HG02623 (cell line): Measurements from ENCODE around the gene PDCD10.

Experiments
- ATAC-seq: cut with Tn5 transposase; IDR thresholded peaks from one replicate; pipeline ENCODE4 v1.9.1; 2021; ENCODE audit warnings: moderate library complexity; ENCODE audit not compliant: unreplicated experiment

PDCD10 gene

DNA sequence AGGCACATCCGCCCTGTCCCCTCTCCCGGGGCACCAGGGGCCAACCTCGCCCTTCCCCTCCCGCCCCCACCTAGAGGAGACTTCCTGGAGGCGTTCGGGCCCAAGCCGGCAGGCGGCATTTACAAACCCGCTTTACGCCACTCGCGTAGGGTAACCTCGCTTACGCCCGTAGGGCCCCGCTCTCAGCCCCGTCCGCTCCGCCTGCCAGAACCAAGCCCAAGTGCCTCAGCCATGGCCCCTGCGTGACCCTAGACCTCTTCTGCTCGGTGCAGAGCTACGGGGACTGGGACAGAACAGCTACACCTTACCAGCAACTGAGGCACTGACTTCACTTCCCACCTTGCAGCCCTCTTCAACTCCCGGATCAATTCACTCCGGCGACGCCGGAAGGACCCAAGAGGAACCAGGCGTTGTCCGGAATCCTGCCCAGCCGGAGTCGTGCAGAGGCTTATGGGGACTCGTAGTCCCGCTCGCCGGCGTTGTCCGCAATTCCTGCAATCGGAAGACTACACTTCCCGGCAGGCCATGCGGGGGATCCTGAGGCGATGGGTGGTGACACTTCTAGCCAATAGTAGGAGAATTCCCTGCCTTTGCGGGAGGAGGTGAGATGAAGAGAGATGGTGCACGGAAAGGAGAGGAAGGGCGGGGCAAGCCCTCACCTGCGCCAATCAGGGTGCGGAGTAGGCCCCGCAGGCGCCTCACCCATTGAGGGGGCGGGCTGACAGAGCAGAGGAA is at the start of gene PDCD10:
PDCD10 (minus strand) TSS at position 395 of the 735 bp plus-strand sequence. CDS start 14,735 bp downstream, outside the sequence.
- peak; percentile 84 for ATAC-seq

DNA sequence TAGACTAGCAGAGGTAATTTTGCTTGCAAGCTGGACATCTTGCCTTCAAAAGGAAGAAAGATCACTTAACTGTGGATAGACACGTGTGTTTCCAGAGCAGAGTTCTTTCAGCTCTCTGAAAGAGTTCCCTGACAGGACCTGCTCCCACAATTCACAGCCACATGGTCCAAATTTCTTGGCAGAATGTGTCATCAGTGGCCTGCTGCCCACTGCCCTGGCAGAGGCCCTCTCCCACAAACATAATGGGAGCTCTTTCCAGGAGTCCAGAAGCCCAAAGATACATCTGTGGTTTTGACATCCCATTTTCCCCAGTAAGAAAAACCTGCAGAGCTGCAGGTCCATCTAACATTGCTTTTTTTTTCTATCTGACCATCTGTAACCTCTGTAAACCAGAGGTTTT is 49.1 kb upstream of the PDCD10 start:
- no peak for ATAC-seq

DNA sequence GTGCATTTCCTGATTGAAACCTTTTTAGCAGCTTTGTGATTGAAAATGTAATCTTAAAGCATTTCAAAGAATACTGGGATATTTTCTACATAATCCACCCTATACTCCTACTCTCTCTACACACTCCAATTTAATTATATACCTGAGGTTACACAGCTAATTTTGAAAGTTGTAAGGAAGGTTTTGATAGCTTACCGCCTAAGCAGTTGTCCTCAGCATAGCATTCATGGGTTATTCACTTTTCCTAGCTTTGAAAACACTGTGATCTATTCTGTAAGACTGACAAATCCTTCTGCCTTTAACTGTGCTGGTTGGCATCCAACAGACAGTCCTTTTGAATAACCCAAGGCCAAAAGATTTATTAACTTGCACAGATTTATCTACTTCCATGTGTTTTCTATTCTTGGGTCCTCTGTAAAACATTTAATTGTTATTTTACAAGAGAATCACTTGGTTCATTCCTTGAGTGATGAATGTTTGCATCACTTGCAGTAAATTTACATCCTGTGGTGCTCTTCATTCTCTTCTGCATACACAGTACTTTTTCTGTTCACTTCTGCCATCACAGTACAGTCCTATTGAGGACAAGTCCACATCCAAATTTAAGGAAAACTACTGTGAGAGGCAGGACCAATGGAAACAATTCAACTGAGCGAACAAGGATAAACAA is 45.7 kb upstream of the PDCD10 start:
- no peak for ATAC-seq

DNA sequence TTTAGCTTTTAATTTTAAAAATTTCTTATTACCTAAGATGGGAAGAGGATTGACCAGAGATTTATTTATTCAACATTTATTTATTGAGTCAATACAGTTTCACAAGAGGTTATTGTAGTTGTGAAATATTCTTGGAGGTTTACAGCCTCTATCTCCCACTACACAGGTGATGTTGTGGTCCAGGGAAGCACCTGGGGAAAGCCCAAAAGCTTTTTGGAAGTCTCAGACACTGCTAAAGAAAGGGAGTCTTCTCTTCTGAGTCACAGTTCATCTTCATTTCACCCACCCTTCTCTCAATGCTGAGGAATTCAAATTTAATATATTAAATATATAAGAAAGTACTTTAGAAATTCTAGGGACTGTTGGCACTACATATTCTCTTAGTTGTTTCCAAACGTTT is 42.7 kb upstream of the PDCD10 start:
- ATAC-seq, result peak; percentile 40

DNA sequence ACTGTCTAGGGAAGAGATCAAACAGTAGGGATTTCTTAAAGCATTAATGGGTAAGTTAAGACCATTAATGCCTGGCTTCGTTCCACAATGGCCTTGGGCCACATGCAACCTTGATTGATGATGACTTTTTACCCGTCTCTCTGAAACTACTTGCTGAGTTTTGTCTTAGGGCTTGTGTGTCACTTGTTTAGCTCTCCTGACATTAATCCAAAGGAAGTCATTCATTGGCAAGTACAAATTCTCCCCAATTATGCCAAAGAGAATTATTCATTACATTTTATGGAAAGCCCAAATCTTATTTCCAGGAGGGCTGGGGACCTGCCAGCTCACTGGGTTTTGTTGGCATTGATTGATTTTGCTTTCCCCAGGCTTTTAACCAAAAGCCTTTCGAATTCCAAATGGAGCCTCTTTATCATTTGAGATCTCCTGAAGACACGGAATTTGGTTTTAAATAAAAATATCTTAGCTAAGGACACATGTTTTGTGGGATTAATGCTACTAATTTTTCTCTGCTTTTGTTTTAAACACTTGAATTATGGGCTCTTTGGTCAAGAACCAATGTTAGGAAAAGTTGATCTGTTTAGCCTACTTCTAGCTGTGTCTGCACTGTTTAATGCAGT is 41.5 kb upstream of the PDCD10 start:
- no peak for ATAC-seq

DNA sequence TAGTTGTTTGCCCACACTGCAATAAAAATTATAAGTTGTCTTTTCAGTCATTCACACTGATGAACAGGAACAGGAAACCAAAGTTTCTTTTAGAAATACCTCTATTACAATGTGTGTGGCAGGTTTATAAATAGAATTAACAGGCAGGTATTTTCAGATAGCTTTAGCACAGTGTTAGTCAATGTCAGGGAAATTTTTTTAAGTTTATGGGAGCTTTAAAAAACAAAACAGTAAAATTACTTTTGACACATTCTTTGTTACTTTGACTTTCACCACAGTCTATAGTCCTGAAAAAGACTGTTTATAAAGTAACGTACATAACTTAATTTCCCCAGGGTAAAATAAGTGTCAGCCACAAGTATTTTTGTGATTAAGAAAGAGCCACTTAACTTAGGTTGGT is 38.9 kb upstream of the PDCD10 start:
- peak; percentile 88 for ATAC-seq

DNA sequence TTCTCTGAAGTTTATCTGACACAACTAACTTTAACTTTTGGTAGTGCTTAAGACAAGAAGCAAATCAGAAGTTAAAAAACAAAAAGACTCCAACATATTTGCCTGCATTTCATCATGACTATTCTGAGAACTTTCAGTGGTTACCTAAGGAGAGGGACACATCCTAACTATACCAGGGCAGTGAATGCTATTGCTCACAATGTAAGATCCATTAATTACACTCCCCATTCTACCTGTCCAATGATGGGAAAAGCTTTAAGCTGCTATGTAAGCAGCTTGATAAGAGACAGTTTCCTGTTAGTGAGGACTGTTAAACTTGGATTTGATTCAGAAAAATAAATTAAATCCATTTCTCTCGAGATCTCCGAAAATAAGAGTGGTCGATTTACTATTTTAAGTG is 38.3 kb upstream of the PDCD10 start:
- ATAC-seq, result peak; percentile 30

DNA sequence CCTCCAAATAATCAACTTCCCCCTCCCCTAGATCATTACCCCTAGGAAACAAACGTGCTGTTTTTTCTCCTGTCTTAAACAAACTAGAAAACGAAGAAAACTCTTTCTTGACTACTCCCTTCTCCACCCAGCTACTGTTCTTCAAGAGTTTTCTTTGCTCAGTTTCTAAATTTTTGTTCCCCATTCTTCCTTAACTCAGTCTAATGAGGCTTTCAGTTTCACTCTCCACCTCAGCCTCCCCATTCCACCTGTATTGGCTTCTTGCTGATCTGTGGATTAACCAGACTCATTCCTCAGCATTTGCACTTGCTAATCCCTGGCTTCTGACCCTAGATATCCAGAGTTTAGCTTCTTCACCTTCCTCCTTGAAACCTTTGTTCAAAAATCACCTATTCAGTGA is 27.6 kb upstream of the PDCD10 start:
- no peak for ATAC-seq

DNA sequence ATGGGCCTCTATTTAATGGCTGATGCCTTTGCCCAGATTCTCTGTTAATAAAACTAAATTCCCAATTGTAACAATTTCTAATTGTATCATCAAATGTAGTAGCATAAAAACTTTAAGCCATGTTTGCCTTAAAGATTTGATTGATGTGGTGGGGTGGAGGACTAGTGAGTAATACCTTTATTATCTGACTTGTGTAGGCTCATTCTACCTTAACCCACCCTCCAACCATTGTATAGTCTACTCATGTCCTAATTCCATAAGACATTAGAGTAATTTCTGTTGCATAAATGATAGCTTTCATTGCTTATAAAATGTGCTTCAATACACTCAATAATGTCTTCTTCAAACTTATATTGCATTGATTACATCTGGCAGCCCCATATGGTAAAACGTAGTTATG is 26.6 kb upstream of the PDCD10 start:
- ATAC-seq, result no peak

DNA sequence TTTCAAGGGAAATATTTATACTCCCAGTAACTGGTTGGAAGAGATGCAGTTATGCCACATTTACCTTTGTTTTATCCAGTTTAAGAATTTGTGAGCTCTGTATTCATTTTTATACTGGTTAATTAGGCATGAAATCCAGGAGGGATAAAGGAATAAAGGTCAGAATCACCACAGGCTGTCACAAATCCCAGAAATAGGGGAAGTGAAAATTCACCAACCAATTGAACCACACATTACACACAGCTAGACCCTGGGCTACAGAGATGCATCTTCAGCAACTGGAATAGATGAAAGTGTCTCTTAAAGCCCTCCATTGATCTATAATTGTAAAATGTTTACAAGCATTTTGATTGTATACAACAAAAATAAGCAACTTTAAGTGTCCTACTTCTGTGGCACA is 19.4 kb upstream of the PDCD10 start:
- ATAC-seq, result no peak

DNA sequence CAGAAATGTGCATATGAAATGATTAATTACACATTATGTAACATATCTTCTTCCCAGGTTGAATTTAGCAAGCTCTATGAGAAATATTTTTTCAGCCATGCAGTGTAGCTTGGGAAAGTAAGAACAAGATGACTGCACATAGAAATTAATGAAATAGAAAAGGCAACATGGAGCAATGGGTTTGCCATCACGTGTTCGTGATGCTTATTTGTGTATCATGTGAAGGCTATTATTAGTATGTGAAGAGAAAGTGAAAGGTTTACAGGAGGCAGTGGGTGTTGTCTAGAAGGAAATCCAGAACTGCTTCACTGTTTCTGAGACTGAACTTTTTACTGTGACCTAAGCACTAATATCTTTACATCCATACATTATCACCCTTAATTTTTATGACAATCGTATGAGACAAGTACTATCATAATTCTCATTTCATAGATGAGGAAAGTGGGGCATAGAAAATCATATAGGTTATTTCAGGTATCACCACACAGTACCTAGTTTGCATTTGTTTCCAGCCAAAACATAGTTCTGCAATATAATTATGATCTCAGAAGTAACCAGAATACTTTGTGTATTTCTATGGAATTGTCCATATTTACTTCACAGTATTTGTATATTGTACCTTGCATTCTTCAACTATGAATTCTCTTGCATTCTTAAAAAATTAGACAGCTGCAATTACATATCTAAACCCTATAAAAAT is 15.7 kb upstream of the PDCD10 start:
- ATAC-seq, result peak; percentile 99

DNA sequence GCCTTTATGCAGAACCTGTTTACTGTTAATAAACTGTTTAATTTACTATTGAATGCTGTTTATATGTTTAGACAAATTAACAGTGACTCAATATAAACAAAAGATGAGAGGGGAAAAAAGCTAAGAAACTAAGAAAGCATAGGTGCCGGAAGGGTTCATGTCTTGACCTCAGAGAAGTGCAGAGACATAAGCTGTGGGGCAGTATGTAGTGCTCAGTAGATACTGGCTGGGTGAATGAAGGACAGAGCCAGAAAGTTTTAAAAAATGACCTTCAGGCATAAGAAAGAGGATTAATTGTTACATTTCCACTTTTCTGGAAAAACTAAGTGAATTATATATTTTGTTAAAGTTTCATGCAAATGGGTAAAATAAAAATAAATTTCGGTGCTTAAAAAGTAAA is 15.0 kb upstream of the PDCD10 start:
- no peak for ATAC-seq

DNA sequence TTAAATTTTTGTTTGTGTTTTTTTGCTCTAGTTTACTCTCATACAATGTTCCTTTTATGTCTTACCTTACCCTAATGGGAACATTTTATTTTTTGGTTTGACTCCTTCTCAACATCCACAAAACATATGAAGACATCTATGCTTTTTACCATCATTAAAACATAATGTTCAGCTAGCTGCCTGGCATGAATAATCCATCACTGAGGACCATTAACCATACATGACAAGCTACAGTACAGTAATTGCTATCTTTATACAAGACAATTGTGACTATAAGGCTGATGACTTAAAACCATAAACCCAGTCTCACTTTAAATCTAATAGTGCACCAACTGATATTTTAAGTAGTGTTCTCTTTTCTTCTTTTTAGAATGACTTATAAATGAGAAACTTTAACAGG is 14.5 kb upstream of the PDCD10 start:
- no peak for ATAC-seq

DNA sequence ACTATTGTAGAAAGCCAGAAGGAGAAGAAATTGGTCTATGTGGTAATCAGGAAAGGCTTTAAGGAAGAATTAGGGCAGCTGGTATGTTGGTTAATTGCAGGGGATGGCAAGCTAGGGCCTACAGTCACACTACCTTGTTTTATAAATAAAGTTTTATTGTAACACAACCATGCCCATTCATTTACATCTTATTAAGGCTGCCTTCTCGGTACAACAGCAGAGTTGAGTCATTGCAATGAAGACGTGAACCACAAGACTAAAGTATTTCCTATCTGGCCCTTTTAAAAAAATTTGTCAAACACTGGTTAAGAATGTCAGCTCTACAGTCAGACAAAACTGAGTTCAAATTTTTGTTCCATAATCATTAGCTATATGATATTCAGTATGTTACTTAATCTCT is 9.1 kb upstream of the PDCD10 start:
- ATAC-seq, result no peak

DNA sequence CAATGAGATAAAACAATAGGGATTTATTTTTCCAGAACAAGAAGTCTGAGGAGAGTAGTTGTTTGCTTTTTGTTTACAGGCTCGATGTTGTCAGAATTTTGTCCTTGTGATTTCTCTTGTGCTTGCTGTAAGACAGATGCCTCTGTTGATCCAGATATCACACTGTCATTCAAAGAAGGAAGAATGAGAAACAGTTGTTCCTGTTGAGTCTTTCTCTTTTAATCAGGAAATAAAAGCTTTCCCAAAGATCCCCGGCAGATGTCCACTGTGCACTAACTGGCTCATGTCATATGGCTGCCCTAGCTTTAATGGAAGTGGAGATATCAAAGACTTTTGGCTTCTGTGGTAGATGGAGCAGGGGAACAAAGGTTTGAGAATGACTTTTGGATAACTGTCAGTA is 7.6 kb upstream of the PDCD10 start:
- ATAC-seq, result no peak

DNA sequence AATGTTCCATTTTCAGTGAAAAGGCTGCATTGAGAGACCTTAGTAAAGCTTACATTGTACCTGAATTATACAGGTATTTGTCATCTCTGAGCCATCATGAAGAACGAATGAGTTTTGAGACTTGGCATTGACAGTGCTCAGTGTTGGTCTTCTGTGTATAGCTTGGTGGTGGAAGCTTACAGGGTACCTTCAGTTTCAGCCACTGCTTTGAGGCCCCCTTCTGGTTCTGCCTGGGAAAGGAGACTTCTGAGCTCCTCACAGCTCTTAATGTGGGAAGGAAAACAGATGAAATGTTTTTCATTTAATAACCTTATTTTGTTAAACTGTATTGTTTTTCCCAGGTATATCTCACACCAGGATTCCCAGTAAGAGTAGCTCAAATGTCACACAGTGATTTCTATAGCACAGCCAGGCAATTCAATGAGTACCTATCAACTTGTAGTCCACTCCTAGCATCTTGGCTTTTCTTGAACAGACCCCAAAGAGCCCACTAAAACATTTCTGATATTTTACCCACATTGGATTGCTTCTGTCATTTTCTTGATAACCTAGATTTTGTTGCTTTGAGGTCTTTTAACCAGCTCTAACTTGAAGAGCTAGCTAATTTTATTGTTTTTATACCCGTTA is 6.4 kb upstream of the PDCD10 start:
- ATAC-seq, result peak; percentile 98

DNA sequence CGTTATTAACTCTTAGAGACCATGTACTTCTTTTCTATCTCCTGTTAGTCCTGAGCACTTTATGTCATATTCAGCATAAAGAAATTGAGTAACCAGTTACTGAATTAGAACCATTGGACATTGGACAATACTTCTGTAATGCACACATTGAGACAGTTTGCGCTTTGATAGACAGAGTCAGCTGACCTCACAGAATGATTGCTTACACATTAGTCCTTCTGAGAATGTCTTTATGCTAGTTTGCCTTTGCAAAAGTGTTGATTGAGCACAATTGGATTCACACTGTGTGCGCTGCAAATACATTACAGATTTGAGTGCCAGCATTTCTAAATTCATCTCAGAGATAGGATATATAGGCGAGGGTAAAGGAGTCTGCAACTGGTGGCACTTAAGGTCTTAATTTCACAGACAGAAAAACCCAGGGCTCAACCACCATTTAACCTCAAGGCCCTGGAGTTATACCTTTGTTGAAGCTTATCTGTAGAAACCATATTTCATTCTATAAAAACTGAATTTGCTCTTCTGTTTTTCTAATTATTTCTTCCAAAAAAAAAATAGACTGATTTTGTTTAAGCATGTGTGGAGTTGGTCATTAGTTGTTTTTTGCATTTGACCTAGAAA is 4.6 kb upstream of the PDCD10 start:
- no peak for ATAC-seq

DNA sequence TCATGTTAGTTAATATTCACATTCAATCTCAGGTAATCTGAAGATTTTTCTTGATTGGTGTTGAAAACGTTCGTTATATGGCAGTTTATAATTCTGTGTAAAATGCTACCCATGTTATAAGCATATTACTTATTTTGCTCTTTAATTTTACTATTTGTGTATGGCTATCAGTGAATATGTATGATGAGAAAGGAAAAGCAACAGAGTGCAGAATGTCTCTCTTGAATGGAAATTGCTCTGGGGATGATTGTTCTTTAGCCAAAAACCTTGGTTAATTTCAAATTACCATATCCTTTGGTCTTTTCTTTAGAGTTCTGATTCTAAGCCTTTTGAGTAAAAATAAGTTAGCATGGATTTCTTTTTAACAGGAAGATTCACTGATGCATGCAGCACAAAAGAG is 3.3 kb upstream of the PDCD10 start:
- no peak for ATAC-seq

DNA sequence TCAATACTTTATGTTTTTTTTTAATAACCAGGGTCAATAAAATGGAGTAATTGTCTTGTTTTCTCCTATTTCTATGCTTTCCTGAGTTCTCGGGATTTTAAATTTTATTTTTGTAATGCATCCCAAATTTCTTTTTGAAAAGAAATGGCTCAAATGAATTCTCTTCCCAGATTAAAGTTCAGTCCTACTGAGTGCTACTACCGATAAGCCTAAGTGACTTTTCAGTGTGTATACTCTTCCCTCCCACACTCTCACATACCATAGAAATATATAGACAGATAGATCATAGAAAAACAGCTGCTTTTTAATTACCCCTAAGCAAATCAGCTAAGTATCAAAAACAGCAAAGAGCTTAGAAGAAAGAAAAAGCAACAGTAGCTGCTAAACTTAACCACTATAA is 2.3 kb upstream of the PDCD10 start:
- ATAC-seq, result no peak

DNA sequence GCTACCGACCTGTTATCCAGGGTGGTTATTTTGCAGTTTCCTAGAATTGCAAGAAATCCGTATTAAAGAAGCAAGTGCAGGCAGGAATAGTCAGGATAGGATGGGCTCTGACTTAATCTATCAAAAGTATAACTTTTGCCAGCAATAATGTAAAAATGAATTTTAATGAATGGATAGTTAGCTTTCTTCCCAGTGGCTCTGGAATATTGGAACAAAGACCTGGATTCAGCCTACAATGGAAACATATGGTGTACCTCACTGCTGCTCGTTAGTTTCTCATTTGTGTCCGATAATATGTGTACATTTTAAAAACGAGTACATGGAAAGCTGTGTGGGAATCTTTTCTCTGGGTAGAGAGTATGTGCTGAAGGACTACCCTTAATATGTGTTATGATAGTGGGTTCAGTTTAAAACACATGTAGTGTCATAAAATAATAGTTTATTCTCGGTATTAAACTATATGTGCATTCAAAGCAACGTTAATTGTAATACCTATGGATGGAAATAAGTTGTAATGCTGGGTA is 1.6 kb upstream of the PDCD10 start:
- ATAC-seq, result no peak
